AG09309 (cell line): Measurements from ENCODE around the gene ARHGAP10.
A peak's percentile ranks its signal among the peaks of the same experiment; 100 is the strongest.

Experiments
- DNase-seq: peaks from one replicate; pipeline ENCODE4 v3.0.0-alpha.2; 2010; ENCODE audit warnings: low read depth
- H3K4me3 ChIP-seq: 2 replicates; pipeline ENCODE4 v1.5.1; 2011; ENCODE audit warnings: mild to moderate bottlenecking, low read depth, low read length, moderate library complexity; ENCODE audit not compliant: control insufficient read depth
- CTCF ChIP-seq: IDR thresholded peaks from 2 replicates; pipeline ENCODE4 v1.5.1; 2011; ENCODE audit warnings: mild to moderate bottlenecking, low read depth, low read length, inconsistent platforms; ENCODE audit not compliant: insufficient read depth, control insufficient read depth; ENCODE audit errors: missing control alignments

ARHGAP10 gene, protein sequence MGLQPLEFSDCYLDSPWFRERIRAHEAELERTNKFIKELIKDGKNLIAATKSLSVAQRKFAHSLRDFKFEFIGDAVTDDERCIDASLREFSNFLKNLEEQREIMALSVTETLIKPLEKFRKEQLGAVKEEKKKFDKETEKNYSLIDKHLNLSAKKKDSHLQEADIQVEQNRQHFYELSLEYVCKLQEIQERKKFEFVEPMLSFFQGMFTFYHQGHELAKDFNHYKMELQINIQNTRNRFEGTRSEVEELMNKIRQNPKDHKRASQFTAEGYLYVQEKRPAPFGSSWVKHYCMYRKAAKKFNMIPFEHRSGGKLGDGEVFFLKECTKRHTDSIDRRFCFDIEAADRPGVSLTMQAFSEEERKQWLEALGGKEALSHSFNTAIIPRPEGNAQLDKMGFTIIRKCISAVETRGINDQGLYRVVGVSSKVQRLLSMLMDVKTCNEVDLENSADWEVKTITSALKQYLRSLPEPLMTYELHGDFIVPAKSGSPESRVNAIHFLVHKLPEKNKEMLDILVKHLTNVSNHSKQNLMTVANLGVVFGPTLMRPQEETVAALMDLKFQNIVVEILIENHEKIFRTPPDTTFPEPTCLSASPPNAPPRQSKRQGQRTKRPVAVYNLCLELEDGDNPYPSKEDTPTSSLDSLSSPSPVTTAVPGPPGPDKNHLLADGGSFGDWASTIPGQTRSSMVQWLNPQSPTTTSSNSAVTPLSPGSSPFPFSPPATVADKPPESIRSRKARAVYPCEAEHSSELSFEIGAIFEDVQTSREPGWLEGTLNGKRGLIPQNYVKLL

DNA sequence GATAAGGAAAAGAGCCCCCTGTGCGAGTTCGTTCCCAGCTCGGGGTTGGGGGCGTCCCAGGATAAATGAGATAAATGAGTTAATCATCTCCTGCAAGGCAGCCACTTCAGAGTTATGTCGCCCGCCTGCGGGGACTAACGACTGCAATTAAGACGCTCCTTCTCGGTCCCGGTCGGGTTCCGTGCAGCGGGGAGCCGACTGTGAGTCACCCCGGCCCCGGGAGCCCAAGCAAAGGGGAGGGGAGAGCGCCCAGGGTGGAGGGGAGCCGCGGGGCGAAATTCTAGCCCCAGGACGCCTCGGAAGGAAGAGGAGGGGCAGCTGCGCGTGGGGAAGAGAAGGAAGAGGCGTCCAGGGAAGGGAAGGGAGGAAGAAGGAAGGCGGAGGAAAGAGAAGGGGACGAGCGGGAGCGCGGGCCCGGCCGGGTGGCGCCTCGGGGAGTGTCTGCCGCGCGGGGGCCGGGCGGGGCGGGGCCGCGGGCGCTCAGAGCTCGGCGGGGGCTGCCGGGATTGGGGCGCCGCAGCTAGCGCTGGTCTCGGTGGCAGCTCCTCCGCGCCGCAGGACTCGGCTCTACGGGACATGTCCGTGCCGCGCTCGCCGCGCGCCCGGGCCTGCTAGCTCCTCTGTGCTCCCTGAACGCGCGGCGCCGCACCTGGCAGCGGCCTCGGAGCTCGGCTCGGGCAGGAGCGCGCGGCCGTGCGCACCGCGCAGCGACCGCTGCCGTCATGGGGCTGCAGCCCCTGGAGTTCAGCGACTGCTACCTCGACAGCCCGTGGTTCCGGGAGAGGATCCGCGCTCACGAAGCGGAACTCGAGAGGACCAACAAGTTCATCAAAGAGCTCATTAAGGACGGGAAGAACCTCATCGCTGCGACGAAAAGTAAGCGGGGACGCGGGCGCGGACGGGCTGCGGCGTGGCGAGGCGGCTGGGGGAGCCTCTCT is at the start of gene ARHGAP10:
Gene ARHGAP10, plus strand, starts transcription at position 509 of the 938 bp plus-strand sequence. Its CDS starts 214 bp downstream, at position 723.
- peak within 1 kb of the TSS; percentile 92 for H3K4me3 ChIP-seq
- DNase-seq, result no peak
- no peak for TF ChIP-seq CTCF

DNA sequence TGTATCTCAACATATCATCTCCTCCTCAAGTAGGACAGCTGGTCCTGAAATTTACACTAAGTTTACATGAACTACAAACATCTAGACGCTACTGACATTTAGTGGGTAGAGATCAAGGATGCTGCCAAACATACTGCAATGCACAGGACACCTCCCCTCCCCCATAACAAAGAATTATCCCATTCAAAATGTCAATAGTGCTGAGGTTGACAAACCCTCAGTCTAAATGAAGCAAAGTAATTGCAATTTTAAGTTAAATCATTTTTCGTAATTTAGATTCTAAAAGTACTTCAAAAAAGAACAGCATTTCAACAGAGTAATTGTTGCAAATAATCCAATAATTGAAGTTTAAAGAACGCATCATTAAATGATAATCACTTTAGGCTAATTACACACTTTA is 49.1 kb upstream of the ARHGAP10 start:
- TF ChIP-seq CTCF, result no peak
- H3K4me3 ChIP-seq, result peak overlapping the region; percentile 85
- DNase-seq, result no peak

DNA sequence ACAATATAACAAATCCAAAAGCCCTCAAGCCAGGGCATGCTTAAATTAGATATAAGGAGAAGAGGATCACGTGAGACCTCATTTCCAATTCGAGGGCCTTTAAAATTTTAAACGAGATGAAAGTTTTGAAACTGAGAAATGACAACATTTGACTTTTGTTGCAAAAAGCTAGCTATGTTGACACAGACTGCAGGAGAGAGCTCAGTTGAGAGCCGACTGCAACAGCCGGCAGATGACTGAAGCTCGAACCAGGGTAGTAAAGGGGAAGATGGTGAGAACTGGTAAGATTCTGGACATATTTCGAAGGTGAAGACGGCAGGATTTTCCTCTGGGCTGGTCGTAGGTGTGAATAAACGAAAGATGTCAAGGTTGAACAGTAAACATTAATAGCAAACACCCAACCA is 48.7 kb upstream of the ARHGAP10 start:
- TF ChIP-seq CTCF, result no peak
- peak; percentile 4 for DNase-seq

DNA sequence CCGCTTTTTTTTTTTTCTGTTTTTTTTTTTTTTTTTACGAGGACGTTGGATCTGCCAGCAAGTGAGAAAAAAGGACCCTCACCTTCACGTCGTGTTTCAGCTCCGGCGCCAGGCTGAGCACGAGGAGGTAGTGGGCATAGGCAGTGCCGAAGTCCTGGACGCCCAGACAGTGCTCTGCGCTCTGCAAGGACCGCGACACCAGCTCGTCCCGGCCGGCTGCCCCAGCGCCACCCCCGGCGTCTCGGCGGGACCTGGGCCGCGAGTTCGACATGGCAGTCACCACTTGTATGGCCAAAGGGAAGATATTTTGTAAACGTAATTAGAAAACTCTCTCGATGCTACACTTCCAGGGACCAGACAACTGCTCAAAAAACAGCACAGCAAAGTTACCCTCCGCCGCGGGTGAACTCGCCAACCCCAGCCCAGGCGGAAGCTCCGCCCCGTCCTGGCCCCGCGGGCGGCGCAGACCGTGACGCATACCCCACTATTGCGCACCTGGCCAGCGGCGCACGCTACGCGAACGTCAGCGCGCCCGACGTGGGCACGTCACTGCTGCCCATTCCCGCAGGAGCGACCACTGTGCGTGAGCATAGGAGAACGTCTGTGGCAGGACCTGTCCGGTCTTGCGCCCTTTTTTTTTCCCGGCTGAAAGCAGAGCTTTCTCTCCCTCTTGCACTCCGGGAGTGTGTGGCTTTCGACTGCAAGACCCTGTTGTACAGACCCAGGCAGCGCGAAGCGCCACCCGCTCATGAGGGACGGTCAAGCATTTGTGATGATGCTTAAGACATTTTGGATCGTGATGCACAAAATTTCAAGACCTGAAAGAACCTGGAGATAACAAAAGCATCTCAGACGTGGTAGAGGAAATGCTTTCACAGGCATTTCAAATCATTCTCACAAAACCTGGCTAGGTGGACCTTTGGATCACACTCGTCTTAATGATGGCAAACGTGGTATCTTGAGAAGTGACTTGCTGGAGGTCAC is 47.9 kb upstream of the ARHGAP10 start, which contains the start of gene PRMT9:
Gene PRMT9, minus strand, starts transcription at position 447 of the 984 bp plus-strand sequence. Its CDS starts 176 bp downstream, at position 271.
- DNase-seq, result peak; percentile 73
- peak within 1 kb of the TSS; percentile 85 for H3K4me3 ChIP-seq
- no peak for TF ChIP-seq CTCF

More for the DNA sequence above, 48.7 kb upstream of the ARHGAP10 start:
- peak overlapping the region; percentile 85 for H3K4me3 ChIP-seq

GRCh38 chr4:147689067-147689466 is 42.8 kb upstream of the ARHGAP10 start:
- DNase-seq, result no peak
- H3K4me3 ChIP-seq, result no peak overlapping the region
- no peak for TF ChIP-seq CTCF
